ENCODE measurements around the gene IGBP1. TPM values are rescaled to one million over a fixed set of nuclear protein-coding genes. Genes with fewer than 3 reads are reported as not detected.

The IGBP1 gene
- polyA plus RNA-seq: 100 to 1,000 TPM in 3 of 4 donors, 10 to 100 TPM in 1; 72.6 to 152 (median 144) TPM
- long read RNA-seq, donor 1, transcript IGBP1-201 (6 exons, 1,862 nt): major isoform, 107 of 157 reads
- long read RNA-seq, donor 1, partial matches to known transcripts: 50 of 157 reads
- long read RNA-seq, donor 1, other reads (novel, unspliced or antisense): 0 of 157 reads
- long read RNA-seq, donor 2, transcript IGBP1-201 (6 exons, 1,862 nt): major isoform, 31 of 36 reads
- long read RNA-seq, donor 2, partial matches to known transcripts: 5 of 36 reads
- long read RNA-seq, donor 2, other reads (novel, unspliced or antisense): 0 of 36 reads
- long read RNA-seq, donor 3, transcript IGBP1-201 (6 exons, 1,862 nt): major isoform, 35 of 68 reads
- long read RNA-seq, donor 3, partial matches to known transcripts: 33 of 68 reads
- long read RNA-seq, donor 3, other reads (novel, unspliced or antisense): 0 of 68 reads
- long read RNA-seq, donor 4, partial matches to known transcripts: 0 of 2 reads
- long read RNA-seq, donor 4, other reads (novel, unspliced or antisense): 0 of 2 reads
- long read RNA-seq, donor 5, transcript IGBP1-201 (6 exons, 1,862 nt): major isoform, 18 of 18 reads
- long read RNA-seq, donor 5, partial matches to known transcripts: 0 of 18 reads
- long read RNA-seq, donor 5, other reads (novel, unspliced or antisense): 0 of 18 reads
- long read RNA-seq, donor 6, transcript IGBP1-201 (6 exons, 1,862 nt): major isoform, 44 of 69 reads
- long read RNA-seq, donor 6, partial matches to known transcripts: 25 of 69 reads
- long read RNA-seq, donor 6, other reads (novel, unspliced or antisense): 0 of 69 reads
- long read RNA-seq, donor 7, transcript IGBP1-201 (6 exons, 1,862 nt): major isoform, 50 of 65 reads
- long read RNA-seq, donor 7, partial matches to known transcripts: 15 of 65 reads
- long read RNA-seq, donor 7, other reads (novel, unspliced or antisense): 0 of 65 reads
- long read RNA-seq, donor 8, partial matches to known transcripts: 0 of 3 reads
- long read RNA-seq, donor 8, other reads (novel, unspliced or antisense): 0 of 3 reads
- long read RNA-seq, donor 9, transcript IGBP1-201 (6 exons, 1,862 nt): major isoform, 7 of 7 reads
- long read RNA-seq, donor 9, partial matches to known transcripts: 0 of 7 reads
- long read RNA-seq, donor 9, other reads (novel, unspliced or antisense): 0 of 7 reads
- long read RNA-seq, donor 10, transcript IGBP1-201 (6 exons, 1,862 nt): major isoform, 53 of 70 reads
- long read RNA-seq, donor 10, partial matches to known transcripts: 17 of 70 reads
- long read RNA-seq, donor 10, other reads (novel, unspliced or antisense): 0 of 70 reads

- no peak for FAIRE-seq
- peak; percentile 88 to 93 for DNase-seq
- WGBS, 3 donors: 0 to 39% (median 3%) methylated on average over 29 to 59 of the region's 59 CpGs
- Histone ChIP-seq H3K27ac (ENCODE audit: low read depth in 1 of 3, low read length in 2 of 3) (peak within 1 kb of the TSS; percentile 22 to 94 (median 90)), H3K4me3 (ENCODE audit: low read depth in 1 of 3, low read length in 3 of 3) (peak within 1 kb of the TSS; percentile 48 to 89 (median 55)), H3K36me3 (ENCODE audit: control insufficient read depth in 3 of 3, insufficient read depth in 2 of 3, low read depth in 1 of 3, low read length in 3 of 3) (peaks cover 0 to 4% (median 0%) of the 10 kb centered on the region in 3 donors), H3K27me3 (ENCODE audit: control insufficient read depth in 3 of 3, insufficient read depth in 3 of 3, low read length in 3 of 3) (no peaks in the 10 kb centered on the region), H3K9me3 (ENCODE audit: control insufficient read depth in 2 of 2, insufficient read depth in 1 of 2, low read depth in 1 of 2, low read length in 1 of 2) (no peaks in the 10 kb centered on the region), H3K4me1 (ENCODE audit: control insufficient read depth in 3 of 3, insufficient read depth in 2 of 3, low read depth in 1 of 3, low read length in 2 of 3) (peaks cover 0 to 14% (median 4%) of the 10 kb centered on the region in 3 donors)
These were observed at the start of gene IGBP1 for GRCh38 chrX:70133303-70134115. TSS of gene IGBP1 (plus strand) at chrX:70133447. CDS start at chrX:70133948, 501 bp downstream.

- Histone ChIP-seq H3K4me1 (ENCODE audit: control insufficient read depth in 3 of 3, insufficient read depth in 2 of 3, low read depth in 1 of 3, low read length in 2 of 3) (peaks cover 0 to 8% (median 0%) of the 10 kb centered on the region in 3 donors), H3K27me3 (ENCODE audit: control insufficient read depth in 3 of 3, insufficient read depth in 3 of 3, low read length in 3 of 3) (no peaks in the 10 kb centered on the region), H3K27ac (ENCODE audit: low read depth in 1 of 3, low read length in 2 of 3) (no peak overlapping the region), H3K36me3 (ENCODE audit: control insufficient read depth in 3 of 3, insufficient read depth in 2 of 3, low read depth in 1 of 3, low read length in 3 of 3) (no peaks in the 10 kb centered on the region), H3K4me3 (ENCODE audit: low read depth in 1 of 3, low read length in 3 of 3) (no peak overlapping the region), H3K9me3 (ENCODE audit: control insufficient read depth in 2 of 2, insufficient read depth in 1 of 2, low read depth in 1 of 2, low read length in 1 of 2) (no peaks in the 10 kb centered on the region)
- DNase-seq (no peak), FAIRE-seq (no peak)
- WGBS, 3 donors: 76 to 79% (median 77%) methylated on average over 5 of the region's 5 CpGs
These were observed 48.5 kb upstream of the IGBP1 start for GRCh38 chrX:70084592-70085240.

- Histone ChIP-seq H3K4me1 (ENCODE audit: control insufficient read depth in 3 of 3, insufficient read depth in 2 of 3, low read depth in 1 of 3, low read length in 2 of 3) (peaks cover 0 to 8% (median 0%) of the 10 kb centered on the region in 3 donors), H3K27me3 (ENCODE audit: control insufficient read depth in 3 of 3, insufficient read depth in 3 of 3, low read length in 3 of 3) (no peaks in the 10 kb centered on the region), H3K9me3 (ENCODE audit: control insufficient read depth in 2 of 2, insufficient read depth in 1 of 2, low read depth in 1 of 2, low read length in 1 of 2) (no peaks in the 10 kb centered on the region), H3K27ac (ENCODE audit: low read depth in 1 of 3, low read length in 2 of 3) (peak overlapping the region in 1 of 3 donors; percentile 24), H3K4me3 (ENCODE audit: low read depth in 1 of 3, low read length in 3 of 3) (no peak overlapping the region), H3K36me3 (ENCODE audit: control insufficient read depth in 3 of 3, insufficient read depth in 2 of 3, low read depth in 1 of 3, low read length in 3 of 3) (no peaks in the 10 kb centered on the region)
- DNase-seq: peak; percentile 39 to 55
- no peak for FAIRE-seq
- WGBS, 3 donors: 40 to 57% (median 50%) methylated on average over 11 of the region's 11 CpGs
These were observed 45.2 kb upstream of the IGBP1 start for GRCh38 chrX:70087857-70088630.

GRCh38 chrX:70088751-70089150 is 44.5 kb upstream of the IGBP1 start:
- Histone ChIP-seq H3K27ac (ENCODE audit: low read depth in 1 of 3, low read length in 2 of 3) (no peak overlapping the region), H3K9me3 (ENCODE audit: control insufficient read depth in 2 of 2, insufficient read depth in 1 of 2, low read depth in 1 of 2, low read length in 1 of 2) (no peaks in the 10 kb centered on the region), H3K27me3 (ENCODE audit: control insufficient read depth in 3 of 3, insufficient read depth in 3 of 3, low read length in 3 of 3) (no peaks in the 10 kb centered on the region), H3K36me3 (ENCODE audit: control insufficient read depth in 3 of 3, insufficient read depth in 2 of 3, low read depth in 1 of 3, low read length in 3 of 3) (no peaks in the 10 kb centered on the region), H3K4me1 (ENCODE audit: control insufficient read depth in 3 of 3, insufficient read depth in 2 of 3, low read depth in 1 of 3, low read length in 2 of 3) (peaks cover 0 to 8% (median 0%) of the 10 kb centered on the region in 3 donors), H3K4me3 (ENCODE audit: low read depth in 1 of 3, low read length in 3 of 3) (no peak overlapping the region)
- no peak for DNase-seq
- FAIRE-seq: no peak

- no peak for FAIRE-seq
- 32 to 71% (median 41%) methylated on average over 1 of the region's 1 CpG for WGBS, 3 donors
- H3K4me1 ChIP-seq (ENCODE audit: control insufficient read depth in 3 of 3, insufficient read depth in 2 of 3, low read depth in 1 of 3, low read length in 2 of 3): peaks cover 0 to 8% (median 0%) of the 10 kb centered on the region in 3 donors
- DNase-seq: no peak
- no peak overlapping the region for H3K27ac ChIP-seq (ENCODE audit: low read depth in 1 of 3, low read length in 2 of 3)
- H3K27me3 ChIP-seq (ENCODE audit: control insufficient read depth in 3 of 3, insufficient read depth in 3 of 3, low read length in 3 of 3): no peaks in the 10 kb centered on the region
- H3K36me3 ChIP-seq (ENCODE audit: control insufficient read depth in 3 of 3, insufficient read depth in 2 of 3, low read depth in 1 of 3, low read length in 3 of 3): no peaks in the 10 kb centered on the region
- no peak overlapping the region for H3K4me3 ChIP-seq (ENCODE audit: low read depth in 1 of 3, low read length in 3 of 3)
- no peaks in the 10 kb centered on the region for H3K9me3 ChIP-seq (ENCODE audit: control insufficient read depth in 2 of 2, insufficient read depth in 1 of 2, low read depth in 1 of 2, low read length in 1 of 2)
These were observed 43.5 kb upstream of the IGBP1 start for GRCh38 chrX:70089604-70090297.

GRCh38 chrX:70092247-70092646 is 41.0 kb upstream of the IGBP1 start:
- 76 to 88% (median 87%) methylated on average over 4 of the region's 4 CpGs for WGBS, 3 donors
- Histone ChIP-seq H3K36me3 (ENCODE audit: control insufficient read depth in 3 of 3, insufficient read depth in 2 of 3, low read depth in 1 of 3, low read length in 3 of 3) (no peaks in the 10 kb centered on the region), H3K4me1 (ENCODE audit: control insufficient read depth in 3 of 3, insufficient read depth in 2 of 3, low read depth in 1 of 3, low read length in 2 of 3) (peaks cover 0 to 8% (median 0%) of the 10 kb centered on the region in 3 donors), H3K9me3 (ENCODE audit: control insufficient read depth in 2 of 2, insufficient read depth in 1 of 2, low read depth in 1 of 2, low read length in 1 of 2) (no peaks in the 10 kb centered on the region), H3K4me3 (ENCODE audit: low read depth in 1 of 3, low read length in 3 of 3) (no peak overlapping the region), H3K27ac (ENCODE audit: low read depth in 1 of 3, low read length in 2 of 3) (no peak overlapping the region), H3K27me3 (ENCODE audit: control insufficient read depth in 3 of 3, insufficient read depth in 3 of 3, low read length in 3 of 3) (no peaks in the 10 kb centered on the region)
- no peak for FAIRE-seq
- no peak for DNase-seq

Measured in small intestine (tissue), 16 donors.